Upper lobe of left lung (tissue), 4 donors: ENCODE results near the gene CAMK2G.

Experiments used
- CTCF ChIP-seq, 6 experiments: fragments of 450-650 bp in 4 of 6; fragments of 200-600 bp in 2 of 6; sonication (generic) in 2 of 6; IDR thresholded peaks; one replicate each; pipeline ENCODE4 v1.5.1; 2016 to 2019; ENCODE audit warnings: antibody characterized with exemption in 6 of 6
- EP300 ChIP-seq, 4 donors: sonication (generic); formaldehyde crosslinking; IDR thresholded peaks; one replicate each; pipeline ENCODE4 v1.5.1; 2017; ENCODE audit warnings: antibody characterized with exemption in 4 of 4, control low read depth in 2 of 4

- no peak for TF ChIP-seq CTCF (IDR thresholded peaks at IDR 0.05)
- no peak for TF ChIP-seq EP300 (IDR thresholded peaks at IDR 0.05)
Observed at GRCh38 chr10:73876971-73877370, 2.6 kb upstream of the CAMK2G start.
